SH-SY5Y (cell line): ENCODE measurements around the gene SIGLEC15.

Experiments
- GATA2 ChIP-seq: IDR thresholded peaks from 2 replicates; pipeline ENCODE4 v1.6.1; 2011; ENCODE audit warnings: mild to moderate bottlenecking, low read depth, low read length
- GATA3 ChIP-seq: IDR thresholded peaks from 2 replicates; pipeline ENCODE4 v1.6.1; 2011; ENCODE audit warnings: low read depth, mild to moderate bottlenecking, low read length, moderate library complexity

DNA sequence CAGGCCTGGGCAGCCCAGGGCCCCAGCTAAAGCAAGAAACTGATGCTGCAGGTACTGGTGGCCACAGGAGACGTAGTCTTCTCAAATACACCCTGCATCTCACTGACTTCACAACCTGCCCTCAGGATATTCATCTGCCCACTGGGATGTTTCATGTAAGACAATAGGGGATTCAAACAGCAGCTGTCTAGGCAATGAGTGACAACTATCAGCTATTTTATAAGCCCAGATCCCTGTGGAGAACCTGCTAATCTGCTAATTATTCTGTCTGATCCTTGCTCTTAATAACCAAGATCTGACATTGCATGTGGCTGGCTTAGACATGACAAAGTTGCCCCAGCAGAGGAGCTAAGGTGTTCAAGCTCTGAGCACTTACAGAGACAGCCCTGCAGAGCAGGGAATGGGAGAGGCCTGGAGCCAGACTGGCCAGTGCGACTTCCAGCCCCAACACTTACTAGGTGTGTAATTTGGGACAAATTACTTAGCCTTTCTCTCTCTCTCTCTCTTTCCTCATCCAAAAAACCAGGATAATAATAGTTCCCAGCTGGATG, 28.6 kb downstream of the SIGLEC15 start:
- TF ChIP-seq GATA2 (no peak), GATA3 (no peak)
